Activated CD4-positive, alpha-beta T cell treated with anti-CD3 and anti-CD28 coated beads for 4 hours (primary cell): Measurements from ENCODE around the gene ANKS1B.
"Not testable (repeated sequence)": the region's sequence is repeated elsewhere in the genome, so short reads cannot be mapped to it uniquely, and the experiment has no call there.

Experiments
- DNase-seq, 2 donors: peaks; one replicate each; pipeline ENCODE4 v3.0.0-alpha.2; 2020

Gene ANKS1B

GRCh38 chr12:99034201-99034600, 950.5 kb downstream of the ANKS1B start:
- not testable (repeated sequence) for DNase-seq

- DNase-seq, result no peak
Observed at GRCh38 chr12:99029511-99030271, 955.0 kb downstream of the ANKS1B start.

- no peak for DNase-seq
Observed at GRCh38 chr12:99027461-99027860, 957.3 kb downstream of the ANKS1B start.

GRCh38 chr12:99027055-99027393, 957.7 kb downstream of the ANKS1B start:
- DNase-seq, result no peak

GRCh38 chr12:99026332-99027054, 958.2 kb downstream of the ANKS1B start:
- no peak for DNase-seq

- no peak for DNase-seq
Observed at GRCh38 chr12:99024870-99025269, 959.9 kb downstream of the ANKS1B start.

- no peak for DNase-seq
Observed at GRCh38 chr12:99024191-99024590, 960.5 kb downstream of the ANKS1B start.

GRCh38 chr12:99020871-99021270, 963.9 kb downstream of the ANKS1B start:
- no peak for DNase-seq

GRCh38 chr12:99019798-99020197, 964.9 kb downstream of the ANKS1B start:
- DNase-seq, result no peak

- DNase-seq, result no peak
Observed at GRCh38 chr12:99017971-99018370, 966.8 kb downstream of the ANKS1B start.

- no peak for DNase-seq
Observed at GRCh38 chr12:99009654-99010296, 975.0 kb downstream of the ANKS1B start.

- no peak for DNase-seq
Observed at GRCh38 chr12:99005601-99006000, 979.1 kb downstream of the ANKS1B start.

GRCh38 chr12:99004799-99005466, 979.8 kb downstream of the ANKS1B start:
- DNase-seq, result no peak

- no peak for DNase-seq
Observed at GRCh38 chr12:99002731-99003130, 982.0 kb downstream of the ANKS1B start.

GRCh38 chr12:99002156-99002555, 982.6 kb downstream of the ANKS1B start:
- DNase-seq, result no peak

- DNase-seq, result no peak
Observed at GRCh38 chr12:98999559-98999958, 985.2 kb downstream of the ANKS1B start.

GRCh38 chr12:98998697-98999299, 985.9 kb downstream of the ANKS1B start:
- no peak for DNase-seq

GRCh38 chr12:98997899-98998298, 986.8 kb downstream of the ANKS1B start:
- DNase-seq, result no peak

GRCh38 chr12:98990648-98991047, 994.1 kb downstream of the ANKS1B start:
- no peak for DNase-seq

- DNase-seq, result no peak
Observed at GRCh38 chr12:98985156-98985555, 999.6 kb downstream of the ANKS1B start.

GRCh38 chr12:98983647-98984046, 1001.1 kb downstream of the ANKS1B start:
- DNase-seq, result no peak

GRCh38 chr12:98980508-98980907, 1004.2 kb downstream of the ANKS1B start:
- DNase-seq, result no peak

- no peak for DNase-seq
Observed at GRCh38 chr12:98977186-98977585, 1007.5 kb downstream of the ANKS1B start.
